Suprapubic skin (tissue), 4 donors: ENCODE results near the gene AQP7. TPM values are rescaled to one million over a fixed set of nuclear protein-coding genes. Genes with fewer than 3 reads are reported as not detected.
"Not testable (repeated sequence)": the region's sequence is repeated elsewhere in the genome, so short reads cannot be mapped to it uniquely, and the experiment has no call there.

Experiments
- DNase-seq, 2 donors: peaks; one replicate each; pipeline ENCODE4 v3.0.0-alpha.2; 2019; ENCODE audit warnings: low spot score in 2 of 2
- H3K27ac ChIP-seq: fragments of 200-600 bp; sonication (generic); one replicate; pipeline ENCODE4 v1.5.1; 2019
- H3K27me3 ChIP-seq: fragments of 200-600 bp; sonication (generic); one replicate; pipeline ENCODE4 v1.5.1; 2019
- H3K36me3 ChIP-seq: fragments of 200-600 bp; sonication (generic); one replicate; pipeline ENCODE4 v1.5.1; 2019
- H3K4me1 ChIP-seq: fragments of 200-600 bp; sonication (generic); one replicate; pipeline ENCODE4 v1.5.1; 2019
- H3K4me3 ChIP-seq: fragments of 200-600 bp; sonication (generic); one replicate; pipeline ENCODE4 v1.5.1; 2019; ENCODE audit warnings: mild to moderate bottlenecking
- H3K9me3 ChIP-seq: fragments of 200-600 bp; sonication (generic); one replicate; pipeline ENCODE4 v1.5.1; 2019
- CTCF ChIP-seq, 2 donors: fragments of 200-600 bp in 1 of 2; fragments of 450-650 bp in 1 of 2; sonication (generic) in 1 of 2; IDR thresholded peaks; one replicate each; pipeline ENCODE4 v1.5.1; 2016 to 2019; ENCODE audit warnings: antibody characterized with exemption in 2 of 2, mild to moderate bottlenecking in 1 of 2, moderate library complexity in 1 of 2
- EP300 ChIP-seq: sonication (generic); formaldehyde crosslinking; IDR thresholded peaks from one replicate; pipeline ENCODE4 v1.6.1; 2017; ENCODE audit warnings: antibody characterized with exemption
- POLR2A ChIP-seq, 2 donors: fragments of 450-650 bp; IDR thresholded peaks; one replicate each; pipeline ENCODE4 v1.6.1; 2017; ENCODE audit warnings: antibody characterized with exemption in 2 of 2, mild to moderate bottlenecking in 2 of 2, moderate library complexity in 2 of 2
- POLR2AphosphoS5 ChIP-seq, 3 donors: sonication (generic); formaldehyde crosslinking; IDR thresholded peaks; one replicate each; pipeline ENCODE4 v1.6.1; 2017; ENCODE audit warnings: antibody characterized with exemption in 3 of 3
- WGBS: methylation state at CpG from one replicate; pipeline ENCODE4 v1.1.5; 2018; 5-methylcytosine and 5-hydroxymethylcytosine counted together
- total RNA-seq, 4 donors: library from RNA; depleted of rRNA; stranded (reverse); fragments of >200 nt; gene quantifications; one replicate each; pipeline ENCODE4 v1.1.0, GENCODE V29; 2016

Gene AQP7
- total RNA-seq, 4 donors from 2014 or later, result 2.1 to 66.5 (median 13.1) TPM

DNA sequence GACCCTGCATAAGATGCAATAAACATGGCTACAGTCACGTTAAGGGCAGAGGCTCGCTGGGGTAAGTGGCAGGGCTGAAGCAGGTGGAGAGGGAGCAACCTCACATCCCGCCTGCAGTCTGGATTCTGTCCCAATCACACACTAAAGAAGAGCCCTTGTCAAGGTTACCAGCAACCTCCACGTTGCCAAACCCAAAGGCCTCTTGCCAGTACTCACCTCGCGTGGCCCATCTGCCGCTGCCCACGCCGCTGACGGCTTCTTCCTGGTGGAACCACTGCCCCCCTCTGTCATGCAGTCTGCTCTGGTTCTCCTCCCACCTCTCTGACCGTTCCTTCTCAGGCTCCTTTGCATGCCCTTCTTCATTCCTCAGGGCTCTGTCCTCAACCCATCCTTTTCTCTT, 8.8 kb downstream of the AQP7 start:
- 62% methylated on average over 11 of the region's 11 CpGs for WGBS
- H3K9me3 ChIP-seq, result no peaks in the 10 kb centered on the region
- H3K4me3 ChIP-seq, result no peak overlapping the region
- no peak overlapping the region for H3K27ac ChIP-seq
- no peaks in the 10 kb centered on the region for H3K27me3 ChIP-seq
- TF ChIP-seq POLR2A (IDR thresholded peaks at IDR 0.05), result no peak
- no peak for TF ChIP-seq EP300
- no peak for TF ChIP-seq POLR2AphosphoS5 (IDR thresholded peaks at IDR 0.05)
- TF ChIP-seq CTCF (IDR thresholded peaks at IDR 0.05), result no peak
- no peaks in the 10 kb centered on the region for H3K36me3 ChIP-seq
- peaks cover 18% of the 10 kb centered on the region for H3K4me1 ChIP-seq
- no peak for DNase-seq

DNA sequence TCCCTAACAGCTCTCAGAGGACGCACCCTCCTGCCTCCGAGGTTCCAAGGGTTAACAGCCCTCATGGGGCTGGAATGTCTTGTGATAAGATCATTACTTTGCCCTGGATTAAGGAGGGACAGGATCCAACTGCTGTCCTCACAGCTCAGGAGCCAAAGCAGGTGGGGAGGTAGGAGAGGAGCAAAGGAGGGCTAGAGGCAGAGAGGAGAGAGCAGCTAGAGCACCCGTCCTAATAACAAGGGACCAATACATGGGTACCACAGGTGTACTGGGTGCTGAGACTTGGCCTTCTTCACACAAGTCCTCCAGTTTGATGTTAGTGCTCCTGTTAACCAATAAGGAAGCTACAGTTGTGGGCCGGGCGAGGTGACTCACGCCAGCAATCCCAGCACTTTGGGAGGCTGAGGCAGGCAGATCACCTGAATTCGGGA, 9.8 kb downstream of the AQP7 start:
- peaks cover 18% of the 10 kb centered on the region for H3K4me1 ChIP-seq
- H3K27me3 ChIP-seq, H3K9me3 ChIP-seq, H3K4me3 ChIP-seq, DNase-seq, H3K36me3 ChIP-seq, H3K27ac ChIP-seq: not testable (repeated sequence)
- WGBS, result 81% methylated on average over 6 of the region's 7 CpGs

DNA sequence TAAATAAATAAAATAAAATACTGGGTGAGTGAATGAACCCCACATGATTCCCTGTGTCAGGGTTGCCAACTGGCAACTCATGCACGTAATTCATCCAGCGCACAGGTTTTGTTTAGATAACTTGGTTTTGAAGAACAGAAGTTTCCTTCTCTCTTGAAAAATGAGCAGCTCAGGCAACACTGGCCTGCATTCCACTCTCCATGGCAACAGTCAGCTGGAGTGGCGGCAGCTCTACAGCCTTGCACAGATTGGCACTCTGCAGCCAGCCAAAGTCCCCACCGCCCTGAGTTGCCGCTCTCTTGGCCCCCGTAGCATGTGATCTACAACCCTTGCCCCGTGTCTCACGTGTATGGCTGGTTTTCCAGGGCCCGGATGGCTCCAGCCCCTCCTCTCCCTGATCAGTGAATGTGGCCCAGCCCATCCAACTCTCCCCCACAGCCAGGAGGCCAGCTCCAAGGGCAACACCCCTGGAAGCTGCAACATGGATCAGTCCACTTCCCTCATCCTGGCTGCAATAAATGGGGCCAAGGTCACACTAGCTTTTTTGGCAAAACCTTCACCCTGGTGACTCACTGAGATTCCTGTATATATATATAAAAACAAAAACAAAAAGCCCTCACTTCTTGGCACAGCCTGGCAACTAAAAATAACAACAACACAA, 11.1 kb downstream of the AQP7 start:
- 7% methylated on average over 3 of the region's 9 CpGs for WGBS
- peak in 1 of 2 donors; percentile 81 for DNase-seq

GRCh38 chr9:33388110-33388994, 14.0 kb downstream of the AQP7 start:
- H3K27me3 ChIP-seq, result no peaks in the 10 kb centered on the region
- no peaks in the 10 kb centered on the region for H3K36me3 ChIP-seq
- no peak overlapping the region for H3K27ac ChIP-seq
- H3K4me3 ChIP-seq, result no peak overlapping the region
- no peak for DNase-seq
- H3K4me1 ChIP-seq, result peaks cover 18% of the 10 kb centered on the region
- H3K9me3 ChIP-seq, result no peaks in the 10 kb centered on the region
- WGBS, result 85% methylated on average over 15 of the region's 15 CpGs
- TF ChIP-seq EP300 (no peak), POLR2A (IDR thresholded peaks at IDR 0.05) (no peak), CTCF (IDR thresholded peaks at IDR 0.05) (no peak), POLR2AphosphoS5 (IDR thresholded peaks at IDR 0.05) (no peak)

More for the DNA sequence above, 11.1 kb downstream of the AQP7 start:
- not testable (repeated sequence) for H3K9me3 ChIP-seq, H3K36me3 ChIP-seq, H3K27me3 ChIP-seq
- Histone ChIP-seq H3K4me1 (peaks cover 18% of the 10 kb centered on the region), H3K4me3 (peak overlapping the region; percentile 5), H3K27ac (peak overlapping the region; percentile 59)

DNA sequence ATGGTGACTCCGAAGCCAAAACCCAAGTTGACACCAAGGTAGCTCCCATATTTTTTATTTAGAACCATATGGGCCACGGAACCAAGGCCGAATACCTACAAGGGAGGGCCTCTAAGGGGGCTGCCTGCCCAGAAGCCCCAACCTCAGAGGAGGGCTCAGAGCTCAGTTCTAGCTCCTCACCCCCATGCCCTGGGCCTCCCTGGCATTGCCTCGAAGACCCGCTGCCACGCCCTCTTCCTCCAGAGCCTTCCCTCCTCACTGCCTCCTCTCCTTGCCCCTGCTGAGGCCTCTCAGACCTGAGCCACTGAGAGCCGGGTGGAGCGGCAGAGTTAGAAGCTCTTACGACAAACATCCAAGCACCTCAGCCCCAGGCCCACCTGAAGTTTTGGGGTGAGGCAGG, 15.4 kb downstream of the AQP7 start:
- H3K4me3 ChIP-seq, DNase-seq, H3K9me3 ChIP-seq, H3K27ac ChIP-seq, H3K27me3 ChIP-seq, H3K36me3 ChIP-seq: not testable (repeated sequence)
- WGBS, result 75% methylated on average over 6 of the region's 9 CpGs
- H3K4me1 ChIP-seq, result peaks cover 11% of the 10 kb centered on the region

GRCh38 chr9:33386641-33386996, 15.7 kb downstream of the AQP7 start:
- H3K4me1 ChIP-seq, DNase-seq, H3K9me3 ChIP-seq, H3K4me3 ChIP-seq, H3K27ac ChIP-seq, H3K36me3 ChIP-seq, H3K27me3 ChIP-seq: not testable (repeated sequence)
- WGBS, result no CpG with 5 or more reads among the region's 14 CpGs

- not testable (repeated sequence) for H3K4me1 ChIP-seq, H3K27ac ChIP-seq, H3K9me3 ChIP-seq, H3K27me3 ChIP-seq, DNase-seq, H3K36me3 ChIP-seq, H3K4me3 ChIP-seq
- 98% methylated on average over 8 of the region's 23 CpGs for WGBS
Measured at GRCh38 chr9:33385979-33386640, 16.3 kb downstream of the AQP7 start.

- H3K27ac ChIP-seq, H3K9me3 ChIP-seq, H3K4me1 ChIP-seq, H3K4me3 ChIP-seq, DNase-seq, H3K27me3 ChIP-seq, H3K36me3 ChIP-seq: not testable (repeated sequence)
- no CpG with 5 or more reads among the region's 11 CpGs for WGBS
Measured at GRCh38 chr9:33385536-33385935, 16.8 kb downstream of the AQP7 start.

DNA sequence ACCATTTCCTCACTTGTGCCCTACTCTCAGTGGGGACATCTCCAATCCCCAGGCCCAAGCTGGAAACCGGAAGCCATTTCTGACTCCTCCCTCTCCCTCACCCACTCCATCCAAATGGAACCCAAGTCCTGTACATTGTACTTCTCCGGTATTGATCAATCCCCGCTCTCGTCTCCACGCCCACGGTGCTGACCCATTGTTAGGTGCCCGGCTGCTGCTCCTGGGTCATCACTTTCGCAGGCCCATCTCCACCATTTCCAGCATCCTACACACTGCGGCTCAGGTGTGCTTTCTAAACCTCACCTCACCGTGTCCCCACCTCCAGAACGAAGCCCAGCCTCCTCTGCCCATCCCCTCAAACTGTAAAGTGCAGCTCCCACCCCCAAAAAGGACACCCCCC, 19.0 kb downstream of the AQP7 start:
- not testable (repeated sequence) for H3K27me3 ChIP-seq, H3K9me3 ChIP-seq, H3K36me3 ChIP-seq, H3K4me3 ChIP-seq, DNase-seq, H3K27ac ChIP-seq, H3K4me1 ChIP-seq
- 97% methylated on average over 11 of the region's 11 CpGs for WGBS

GRCh38 chr9:33382397-33382796, 20.0 kb downstream of the AQP7 start:
- H3K4me1 ChIP-seq, H3K27ac ChIP-seq, H3K4me3 ChIP-seq, H3K9me3 ChIP-seq, DNase-seq, H3K27me3 ChIP-seq, H3K36me3 ChIP-seq: not testable (repeated sequence)
- WGBS, result 63% methylated on average over 10 of the region's 10 CpGs
